ENCODE results near the gene COQ5.

GRCh38 chr12:120465756-120466155 lies 63.2 kb downstream of the COQ5 start:
- no peak for TF ChIP-seq CTCF (IDR thresholded peaks at IDR 0.05; ENCODE audit: low read depth, low read length)
- no peak for TF ChIP-seq EZH2phosphoT487 (IDR thresholded peaks at IDR 0.05; ENCODE audit: low read depth)

Measured in OCI-LY3 (cell line).